ENCODE measurements around the gene PAQR5. TPM values are rescaled to one million over a fixed set of nuclear protein-coding genes. Genes with fewer than 3 reads are reported as not detected.
"Not testable (repeated sequence)": the region's sequence is repeated elsewhere in the genome, so short reads cannot be mapped to it uniquely, and the experiment has no call there.

PAQR5 gene
- total RNA-seq, 1 experiment from 2014 or later = 34.0 TPM

GRCh38 chr15:69444686-69445085 lies 146.0 kb downstream of the PAQR5 start:
- H3K4me2 ChIP-seq (ENCODE audit: low read length) = no peak overlapping the region
- ChIA-PET RAD21 (ENCODE audit: low non-redundant PET in 1 of 2, low total read pairs in 2 of 2, uncharacterized antibody in 2 of 2, unreplicated experiment in 2 of 2) (no interaction called here), CTCF (no interaction called here), POLR2A (no interaction called here)
- H3K27ac ChIP-seq (ENCODE audit: low read depth, low read length) = no peak overlapping the region
- no peaks in the 10 kb centered on the region for H3K9me2 ChIP-seq (ENCODE audit: insufficient read depth)
- ATAC-seq (no peak), DNase-seq (ENCODE audit: low read depth, low spot score) (no peak)
- no peak overlapping the region for H2AFZ ChIP-seq (ENCODE audit: low read depth, low read length, poor library complexity, severe bottlenecking)
- no peaks in the 10 kb centered on the region for H3K9me3 ChIP-seq (ENCODE audit: control insufficient read depth in 1 of 2, insufficient read depth in 1 of 2, low read depth in 1 of 2, low read length in 2 of 2)
- no TSS peak for BruUV-seq (replicated peaks)
- peaks cover 65 to 76% of the 10 kb centered on the region in 2 experiments for H3K36me3 ChIP-seq (ENCODE audit: control insufficient read depth in 1 of 2, insufficient read depth in 2 of 2, low read length in 2 of 2)
- no peaks in the 10 kb centered on the region for H3K27me3 ChIP-seq (ENCODE audit: insufficient read depth, low read length)
- H3K4me1 ChIP-seq (ENCODE audit: control insufficient read depth in 1 of 2, insufficient read depth in 2 of 2, low read length in 2 of 2) = no peaks in the 10 kb centered on the region
- intact Hi-C loops (cut with micrococcal nuclease) = no loop called here
- H3K4me3 ChIP-seq (replicated peaks in 1 of 2; ENCODE audit: low read depth in 1 of 2, low read length in 2 of 2) = no peak overlapping the region
- no peaks in the 10 kb centered on the region for H4K20me1 ChIP-seq (ENCODE audit: insufficient read depth)
- TF ChIP-seq POLR2A (IDR thresholded peaks at IDR 0.05; ENCODE audit: borderline replicate concordance, extremely low read depth, insufficient read depth, insufficient read length) (no peak), REST (IDR thresholded peaks at IDR 0.05; ENCODE audit: low read depth) (no peak), FOSL1 (IDR thresholded peaks at IDR 0.05; ENCODE audit: low read depth) (no peak), SIN3A (IDR thresholded peaks at IDR 0.05; ENCODE audit: low read depth) (no peak), JUND (IDR thresholded peaks at IDR 0.05) (no peak), EZH2 (IDR thresholded peaks at IDR 0.05) (no peak)
- no peak overlapping the region for H3K9ac ChIP-seq (ENCODE audit: low read length)
- H3K79me2 ChIP-seq (ENCODE audit: insufficient read depth, low read length) = peaks cover 42% of the 10 kb centered on the region

- Histone ChIP-seq H3K36me3 (ENCODE audit: control insufficient read depth in 1 of 2, insufficient read depth in 2 of 2, low read length in 2 of 2) (peaks cover 45 to 55% of the 10 kb centered on the region in 2 experiments), H3K4me3 (replicated peaks in 1 of 2; ENCODE audit: low read depth in 1 of 2, low read length in 2 of 2) (no peak overlapping the region), H3K9ac (ENCODE audit: low read length) (no peak overlapping the region), H2AFZ (ENCODE audit: low read depth, low read length, poor library complexity, severe bottlenecking) (no peak overlapping the region), H3K4me1 (ENCODE audit: control insufficient read depth in 1 of 2, insufficient read depth in 2 of 2, low read length in 2 of 2) (peaks cover 2 to 3% of the 10 kb centered on the region in 2 experiments; a peak in 3 of 4 replicates), H3K27ac (ENCODE audit: low read depth, low read length) (no peak overlapping the region), H3K27me3 (ENCODE audit: insufficient read depth, low read length) (no peaks in the 10 kb centered on the region), H3K4me2 (ENCODE audit: low read length) (no peak overlapping the region), H4K20me1 (ENCODE audit: insufficient read depth) (no peaks in the 10 kb centered on the region), H3K79me2 (ENCODE audit: insufficient read depth, low read length) (peaks cover 28% of the 10 kb centered on the region), H3K9me3 (ENCODE audit: control insufficient read depth in 1 of 2, insufficient read depth in 1 of 2, low read depth in 1 of 2, low read length in 2 of 2) (no peaks in the 10 kb centered on the region), H3K9me2 (ENCODE audit: insufficient read depth) (no peaks in the 10 kb centered on the region)
- ATAC-seq = no peak
- BruUV-seq (replicated peaks) = no TSS peak
- no peak for DNase-seq (ENCODE audit: low read depth, low spot score)
- CTCF ChIA-PET = no interaction called here
- RAD21 ChIA-PET (ENCODE audit: low non-redundant PET in 1 of 2, low total read pairs in 2 of 2, uncharacterized antibody in 2 of 2, unreplicated experiment in 2 of 2) = no interaction called here
- TF ChIP-seq ELF1 (IDR thresholded peaks at IDR 0.05; ENCODE audit: borderline replicate concordance, low read depth) (no peak), JUND (IDR thresholded peaks at IDR 0.05) (no peak)
- POLR2A ChIA-PET = no interaction called here
- intact Hi-C loops (cut with micrococcal nuclease) = no loop called here
These were observed 148.2 kb downstream of the PAQR5 start for GRCh38 chr15:69446953-69447352.

GRCh38 chr15:69450221-69450620 lies 151.5 kb downstream of the PAQR5 start:
- H3K4me3 ChIP-seq (replicated peaks in 1 of 2; ENCODE audit: low read depth in 1 of 2, low read length in 2 of 2); H2AFZ ChIP-seq (ENCODE audit: low read depth, low read length, poor library complexity, severe bottlenecking); BruUV-seq (replicated peaks); H3K4me2 ChIP-seq (ENCODE audit: low read length); H3K9ac ChIP-seq (ENCODE audit: low read length); DNase-seq (ENCODE audit: low read depth, low spot score); intact Hi-C loops (cut with micrococcal nuclease); H3K9me2 ChIP-seq (ENCODE audit: insufficient read depth); H3K27me3 ChIP-seq (ENCODE audit: insufficient read depth, low read length); CTCF ChIA-PET; RAD21 ChIA-PET (ENCODE audit: low non-redundant PET in 1 of 2, low total read pairs in 2 of 2, uncharacterized antibody in 2 of 2, unreplicated experiment in 2 of 2); POLR2A ChIA-PET; H3K27ac ChIP-seq (ENCODE audit: low read depth, low read length); H3K9me3 ChIP-seq (ENCODE audit: control insufficient read depth in 1 of 2, insufficient read depth in 1 of 2, low read depth in 1 of 2, low read length in 2 of 2); ATAC-seq: not testable (repeated sequence)
- Histone ChIP-seq H3K4me1 (ENCODE audit: control insufficient read depth in 1 of 2, insufficient read depth in 2 of 2, low read length in 2 of 2) (peaks cover 9 to 20% of the 10 kb centered on the region in 2 experiments; a peak in 3 of 4 replicates), H3K79me2 (ENCODE audit: insufficient read depth, low read length) (peaks cover 25% of the 10 kb centered on the region), H3K36me3 (ENCODE audit: control insufficient read depth in 1 of 2, insufficient read depth in 2 of 2, low read length in 2 of 2) (peaks cover 44 to 56% of the 10 kb centered on the region in 2 experiments), H4K20me1 (ENCODE audit: insufficient read depth) (peaks cover 21% of the 10 kb centered on the region; the same call in 1 of the 2 replicates)

All from HCT116 (cell line).